Dendritic cell treated with granulocyte-macrophage colony-stimulating factor and Interleukin-4, amounts not matched to agents 40 ng/mL and 50 ng/mL, for 4 days (primary cell): ENCODE results near the gene ARHGAP28.

Source experiments
- H3K27ac Mint-ChIP-seq: one replicate; pipeline ENCODE4 v1.8.0; 2022; ENCODE audit warnings: mild to moderate bottlenecking, mixed read lengths
- H3K27me3 Mint-ChIP-seq: one replicate; pipeline ENCODE4 v1.8.0; 2022; ENCODE audit warnings: mild to moderate bottlenecking, mixed read lengths
- H3K36me3 Mint-ChIP-seq: one replicate; pipeline ENCODE4 v1.8.0; 2022; ENCODE audit warnings: low read depth, mixed read lengths
- H3K4me1 Mint-ChIP-seq: one replicate; pipeline ENCODE4 v1.8.0; 2022; ENCODE audit warnings: low read depth, mixed read lengths
- H3K4me3 Mint-ChIP-seq: one replicate; pipeline ENCODE4 v1.8.0; 2022; ENCODE audit warnings: mild to moderate bottlenecking, moderate library complexity, mixed read lengths
- H3K9me3 Mint-ChIP-seq: one replicate; pipeline ENCODE4 v1.8.0; 2022; ENCODE audit warnings: mixed read lengths
- intact Hi-C: fragments of 100-400 bp; cut with micrococcal nuclease; formaldehyde crosslinking; loops from one replicate; pipeline ENCODE4 v1.15.0; 2022

ARHGAP28 gene

GRCh38 chr18:6885992-6886796, 156.7 kb downstream of the ARHGAP28 start:
- no peaks in the 10 kb centered on the region for H3K4me1 Mint-ChIP-seq
- H3K27me3 Mint-ChIP-seq = no peaks in the 10 kb centered on the region
- H3K4me3 Mint-ChIP-seq = no peak overlapping the region
- H3K27ac Mint-ChIP-seq = no peak overlapping the region
- no peaks in the 10 kb centered on the region for H3K9me3 Mint-ChIP-seq
- H3K36me3 Mint-ChIP-seq = no peaks in the 10 kb centered on the region
- intact Hi-C loops = loop anchor here (5.0 kb wide), 1 partner anchor 1284 kb away; no protein-coding TSS in a partner anchor

- no peak overlapping the region for H3K4me3 Mint-ChIP-seq
- H3K27me3 Mint-ChIP-seq = no peaks in the 10 kb centered on the region
- no peaks in the 10 kb centered on the region for H3K9me3 Mint-ChIP-seq
- no peaks in the 10 kb centered on the region for H3K36me3 Mint-ChIP-seq
- H3K27ac Mint-ChIP-seq = no peak overlapping the region
- intact Hi-C loops = loop anchor here (5.0 kb wide), 1 partner anchor 1285 kb away; no protein-coding TSS in a partner anchor
- no peaks in the 10 kb centered on the region for H3K4me1 Mint-ChIP-seq
These were observed 157.3 kb downstream of the ARHGAP28 start for GRCh38 chr18:6886797-6887330.

- H3K9me3 Mint-ChIP-seq = no peaks in the 10 kb centered on the region
- no peaks in the 10 kb centered on the region for H3K36me3 Mint-ChIP-seq
- no peaks in the 10 kb centered on the region for H3K27me3 Mint-ChIP-seq
- H3K4me3 Mint-ChIP-seq = no peak overlapping the region
- intact Hi-C loops = no loop called here
- no peak overlapping the region for H3K27ac Mint-ChIP-seq
- no peaks in the 10 kb centered on the region for H3K4me1 Mint-ChIP-seq
These were observed 162.3 kb downstream of the ARHGAP28 start for GRCh38 chr18:6891788-6892187.

GRCh38 chr18:6901286-6901926, 171.9 kb downstream of the ARHGAP28 start:
- no peak overlapping the region for H3K4me3 Mint-ChIP-seq

GRCh38 chr18:6917072-6917471, 187.6 kb downstream of the ARHGAP28 start:
- no peak overlapping the region for H3K27ac Mint-ChIP-seq
- no peaks in the 10 kb centered on the region for H3K4me1 Mint-ChIP-seq
- no peak overlapping the region for H3K4me3 Mint-ChIP-seq
- intact Hi-C loops = no loop called here
- H3K36me3 Mint-ChIP-seq = no peaks in the 10 kb centered on the region
- no peaks in the 10 kb centered on the region for H3K27me3 Mint-ChIP-seq
- no peaks in the 10 kb centered on the region for H3K9me3 Mint-ChIP-seq

More at GRCh38 chr18:6901286-6901926, 171.9 kb downstream of the ARHGAP28 start:
- intact Hi-C loops = no loop called here
- Mint-ChIP-seq H3K9me3 (peaks cover 31% of the 10 kb centered on the region), H3K27ac (no peak overlapping the region), H3K27me3 (no peaks in the 10 kb centered on the region), H3K36me3 (no peaks in the 10 kb centered on the region), H3K4me1 (no peaks in the 10 kb centered on the region)

- Mint-ChIP-seq H3K9me3 (no peaks in the 10 kb centered on the region), H3K27ac (no peak overlapping the region), H3K4me1 (no peaks in the 10 kb centered on the region), H3K4me3 (no peak overlapping the region), H3K27me3 (no peaks in the 10 kb centered on the region), H3K36me3 (no peaks in the 10 kb centered on the region)
- intact Hi-C loops = loop anchor here (10.0 kb wide), 1 partner anchor 254 kb away; no protein-coding TSS in a partner anchor
These were observed 190.8 kb downstream of the ARHGAP28 start for GRCh38 chr18:6920099-6920955.

- intact Hi-C loops = loop anchor here (10.0 kb wide), 1 partner anchor 253 kb away; no protein-coding TSS in a partner anchor
- no peak overlapping the region for H3K4me3 Mint-ChIP-seq
- no peak overlapping the region for H3K27ac Mint-ChIP-seq
- no peaks in the 10 kb centered on the region for H3K27me3 Mint-ChIP-seq
- H3K36me3 Mint-ChIP-seq = no peaks in the 10 kb centered on the region
- no peaks in the 10 kb centered on the region for H3K9me3 Mint-ChIP-seq
- no peaks in the 10 kb centered on the region for H3K4me1 Mint-ChIP-seq
These were observed 192.1 kb downstream of the ARHGAP28 start for GRCh38 chr18:6921571-6921970.

- no peaks in the 10 kb centered on the region for H3K9me3 Mint-ChIP-seq
- no peaks in the 10 kb centered on the region for H3K27me3 Mint-ChIP-seq
- intact Hi-C loops = loop anchor here (10.0 kb wide), 1 partner anchor 252 kb away; no protein-coding TSS in a partner anchor
- no peak overlapping the region for H3K27ac Mint-ChIP-seq
- no peaks in the 10 kb centered on the region for H3K4me1 Mint-ChIP-seq
- H3K4me3 Mint-ChIP-seq = no peak overlapping the region
- H3K36me3 Mint-ChIP-seq = no peaks in the 10 kb centered on the region
These were observed 193.7 kb downstream of the ARHGAP28 start for GRCh38 chr18:6923220-6923619.

- Mint-ChIP-seq H3K4me3 (no peak overlapping the region), H3K4me1 (no peaks in the 10 kb centered on the region), H3K36me3 (no peaks in the 10 kb centered on the region), H3K9me3 (no peaks in the 10 kb centered on the region), H3K27ac (no peak overlapping the region), H3K27me3 (no peaks in the 10 kb centered on the region)
- intact Hi-C loops = loop anchor here (10.0 kb wide), 1 partner anchor 248 kb away; no protein-coding TSS in a partner anchor
These were observed 197.6 kb downstream of the ARHGAP28 start for GRCh38 chr18:6927153-6927552.

- intact Hi-C loops = loop anchor here (10.0 kb wide), 1 partner anchor 246 kb away; no protein-coding TSS in a partner anchor
- H3K36me3 Mint-ChIP-seq = no peaks in the 10 kb centered on the region
- H3K27me3 Mint-ChIP-seq = no peaks in the 10 kb centered on the region
- no peak overlapping the region for H3K27ac Mint-ChIP-seq
- no peaks in the 10 kb centered on the region for H3K4me1 Mint-ChIP-seq
- no peaks in the 10 kb centered on the region for H3K9me3 Mint-ChIP-seq
- H3K4me3 Mint-ChIP-seq = no peak overlapping the region
These were observed 198.8 kb downstream of the ARHGAP28 start for GRCh38 chr18:6928359-6928758.

GRCh38 chr18:6929370-6930102, 200.0 kb downstream of the ARHGAP28 start:
- intact Hi-C loops = loop anchor here (10.0 kb wide), 1 partner anchor 245 kb away; no protein-coding TSS in a partner anchor
- Mint-ChIP-seq H3K36me3 (no peaks in the 10 kb centered on the region), H3K27ac (no peak overlapping the region), H3K9me3 (no peaks in the 10 kb centered on the region), H3K4me3 (no peak overlapping the region), H3K27me3 (no peaks in the 10 kb centered on the region), H3K4me1 (no peaks in the 10 kb centered on the region)

GRCh38 chr18:6934859-6935258, 205.3 kb downstream of the ARHGAP28 start:
- intact Hi-C loops = no loop called here
- Mint-ChIP-seq H3K36me3 (no peaks in the 10 kb centered on the region), H3K4me1 (no peaks in the 10 kb centered on the region), H3K4me3 (no peak overlapping the region), H3K27me3 (peaks cover 9% of the 10 kb centered on the region), H3K9me3 (no peaks in the 10 kb centered on the region), H3K27ac (no peak overlapping the region)

- intact Hi-C loops = no loop called here
- H3K4me3 Mint-ChIP-seq = no peak overlapping the region
- H3K4me1 Mint-ChIP-seq = no peaks in the 10 kb centered on the region
These were observed 208.5 kb downstream of the ARHGAP28 start for GRCh38 chr18:6938003-6938402.

More at GRCh38 chr18:6938003-6938402, 208.5 kb downstream of the ARHGAP28 start:
- Mint-ChIP-seq H3K27me3 (peaks cover 12% of the 10 kb centered on the region), H3K9me3 (no peaks in the 10 kb centered on the region), H3K36me3 (no peaks in the 10 kb centered on the region), H3K27ac (no peak overlapping the region)
